ENCODE measurements around the gene ROBO3. TPM values are rescaled to one million over a fixed set of nuclear protein-coding genes. Genes with fewer than 3 reads are reported as not detected.

Gene ROBO3
- total and polyA plus RNA-seq, 2 of the 8 experiments (the other 6 are each of a cell fraction or from before 2014, with no cell fraction given): 12.1 to 24.6 TPM

DNA sequence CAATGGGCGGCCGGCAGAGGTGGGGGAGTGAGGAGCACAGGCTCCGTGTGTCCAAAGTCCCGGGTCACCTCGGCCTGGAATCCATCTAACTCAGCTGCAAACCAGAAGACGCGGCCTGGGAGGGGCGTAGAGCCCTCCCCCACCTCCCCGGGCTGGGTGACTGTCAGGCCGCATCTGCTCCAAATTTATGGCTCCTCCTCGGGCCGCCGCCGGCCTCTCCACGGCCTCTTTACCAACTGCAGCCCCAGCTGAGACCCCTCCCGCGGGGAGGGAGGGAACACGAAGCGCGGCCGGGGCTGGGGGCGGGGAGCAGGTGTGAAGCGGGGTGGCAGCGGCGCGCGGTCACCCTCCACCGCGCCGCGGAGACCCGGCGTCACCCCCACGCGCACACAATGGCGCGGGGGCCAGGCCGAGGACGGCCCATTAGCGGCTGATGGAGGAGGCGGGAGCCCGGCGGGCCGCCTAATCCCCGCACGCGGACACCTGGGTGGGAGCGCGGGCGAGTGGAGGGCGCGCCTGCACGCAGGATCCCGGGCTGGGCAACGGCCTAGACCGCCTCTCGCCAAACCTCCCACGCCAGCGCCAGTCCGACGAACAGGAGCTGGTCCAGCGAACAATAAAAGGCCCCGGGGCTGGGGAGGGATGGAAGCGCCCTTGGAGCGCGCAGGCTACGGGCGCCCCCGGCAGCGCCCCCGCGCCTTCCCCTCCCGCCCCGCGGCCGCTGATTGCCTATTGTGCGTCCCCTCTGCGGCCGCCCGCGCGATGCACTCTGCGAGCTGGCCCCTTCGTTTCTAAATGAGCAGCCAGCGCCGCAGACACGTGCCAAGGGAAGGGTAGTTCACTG is 25.9 kb upstream of the ROBO3 start (continued):
- no peak for TF ChIP-seq CHD7 (IDR thresholded peaks at IDR 0.05; ENCODE audit: insufficient replicate concordance, low read length)
- TF ChIP-seq CTBP2 (IDR thresholded peaks at IDR 0.05; ENCODE audit: borderline replicate concordance, insufficient read depth, insufficient read length, low read length): peak; percentile 12
- peak; percentile 95 for TF ChIP-seq EZH2 (IDR thresholded peaks at IDR 0.05; ENCODE audit: low read depth, low read length, severe bottlenecking)
- TF ChIP-seq, protein P1, sequence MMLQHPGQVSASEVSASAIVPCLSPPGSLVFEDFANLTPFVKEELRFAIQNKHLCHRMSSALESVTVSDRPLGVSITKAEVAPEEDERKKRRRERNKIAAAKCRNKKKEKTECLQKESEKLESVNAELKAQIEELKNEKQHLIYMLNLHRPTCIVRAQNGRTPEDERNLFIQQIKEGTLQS (IDR thresholded peaks at IDR 0.05; ENCODE audit: insufficient read depth, low read depth, low read length): no peak
- TF ChIP-seq, protein P2, sequence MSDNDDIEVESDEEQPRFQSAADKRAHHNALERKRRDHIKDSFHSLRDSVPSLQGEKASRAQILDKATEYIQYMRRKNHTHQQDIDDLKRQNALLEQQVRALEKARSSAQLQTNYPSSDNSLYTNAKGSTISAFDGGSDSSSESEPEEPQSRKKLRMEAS (IDR thresholded peaks at IDR 0.05): peak; percentile 63
- TF ChIP-seq SUZ12 (IDR thresholded peaks at IDR 0.05; ENCODE audit: low read length): peak; percentile 97
- peak; percentile 0 for TF ChIP-seq RNF2 (IDR thresholded peaks at IDR 0.05; ENCODE audit: borderline replicate concordance, low read depth, low read length, missing control alignments, poor library complexity, severe bottlenecking)

All from H1 (cell line).